GM21576 (cell line): ENCODE results near the gene C6orf89.
A peak's percentile ranks its signal among the peaks of the same experiment; 100 is the strongest.

Source experiments
- ATAC-seq: cut with Tn5 transposase; IDR thresholded peaks from one replicate; pipeline ENCODE4 v1.9.1; 2021; ENCODE audit warnings: mild to moderate bottlenecking, moderate library complexity; ENCODE audit not compliant: unreplicated experiment

C6orf89 gene

DNA sequence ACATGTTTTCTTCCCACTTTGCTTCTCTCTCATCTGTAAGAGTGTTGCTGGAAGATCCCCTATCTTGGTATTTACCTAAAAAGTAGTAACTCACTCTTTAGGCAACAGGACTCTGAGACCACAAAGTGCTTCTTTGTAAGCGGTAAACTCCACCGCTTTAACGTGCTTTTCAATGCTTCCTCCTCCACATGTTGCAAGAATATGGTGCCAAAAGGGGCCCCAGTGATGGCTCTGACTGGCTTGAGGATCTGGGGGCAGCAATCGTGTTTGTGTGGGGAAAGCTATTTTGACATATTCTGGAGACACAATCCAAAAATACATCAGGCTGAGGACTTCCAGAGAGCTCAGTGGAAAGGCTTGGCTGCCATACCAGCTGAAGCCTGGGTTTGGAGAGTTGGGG lies 34.1 kb upstream of the C6orf89 start:
- no peak for ATAC-seq

DNA sequence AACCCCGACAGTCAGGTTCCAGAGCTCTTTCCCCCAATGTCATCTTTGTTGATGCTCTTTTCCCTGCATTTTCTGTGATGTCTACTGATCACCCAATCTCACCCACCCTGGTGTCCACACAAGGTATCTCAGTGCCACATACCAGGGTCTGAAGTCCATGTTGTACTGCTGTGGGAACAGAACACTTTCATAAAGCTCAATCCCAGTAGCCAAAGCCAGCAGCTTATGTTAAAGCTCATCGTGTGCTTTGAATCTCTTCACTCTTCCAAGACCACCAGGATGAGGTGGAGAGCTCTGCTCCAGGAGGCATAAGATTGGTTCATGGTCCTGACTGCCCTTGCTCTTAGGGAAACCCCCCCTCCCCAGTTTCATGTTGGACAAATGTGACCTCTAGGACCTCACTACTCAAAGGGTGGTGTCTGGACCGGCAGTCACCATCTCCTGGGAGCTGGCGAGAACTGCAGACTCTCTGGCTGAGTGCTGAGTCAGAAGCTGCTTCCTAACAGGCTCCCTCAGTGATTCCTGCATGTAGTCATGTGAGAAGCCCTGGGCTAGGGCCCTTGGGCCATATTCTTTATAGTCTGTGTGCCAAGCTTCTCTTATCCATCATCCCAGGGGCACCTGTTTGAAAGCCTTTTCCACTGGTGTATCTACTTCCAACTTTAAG lies 33.1 kb upstream of the C6orf89 start:
- no peak for ATAC-seq

DNA sequence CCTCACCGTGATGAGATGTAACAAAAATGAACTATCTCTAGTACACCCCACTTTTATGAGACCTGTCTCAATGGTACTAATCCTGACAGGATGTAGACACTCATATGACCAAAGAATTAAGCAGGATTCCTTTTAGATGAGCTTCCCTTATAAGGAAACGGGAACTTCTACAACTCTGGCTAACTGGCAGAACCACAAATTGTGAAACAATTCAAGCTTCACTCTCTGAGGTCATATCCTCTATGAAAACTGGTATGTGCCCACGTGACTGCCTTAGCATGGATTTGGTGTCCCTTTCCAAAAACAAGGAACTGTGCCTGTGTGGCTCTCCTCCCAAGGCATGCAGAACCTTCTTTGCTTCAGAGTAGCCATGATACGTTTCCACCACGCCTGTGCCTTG lies 32.4 kb upstream of the C6orf89 start:
- ATAC-seq, result no peak

DNA sequence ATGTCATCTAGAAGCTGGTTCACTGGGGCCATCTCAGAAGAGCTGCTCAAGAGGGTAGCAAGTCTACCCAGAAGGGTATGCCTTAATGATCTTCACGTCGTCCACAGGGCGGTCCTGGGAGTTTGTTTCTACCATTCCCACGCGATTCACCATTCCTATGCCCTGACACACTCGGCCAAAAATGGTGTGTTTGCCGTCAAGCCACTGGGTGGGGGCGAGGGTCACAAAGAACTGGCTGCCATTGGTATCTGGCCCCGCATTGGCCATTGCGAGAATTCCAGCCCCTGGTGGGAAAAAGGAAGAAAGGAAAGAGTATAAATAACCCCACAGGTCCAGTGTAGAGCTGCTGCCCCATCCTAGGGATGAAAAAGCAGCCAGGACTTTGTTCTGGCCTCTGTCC lies 30.0 kb upstream of the C6orf89 start:
- no peak for ATAC-seq

DNA sequence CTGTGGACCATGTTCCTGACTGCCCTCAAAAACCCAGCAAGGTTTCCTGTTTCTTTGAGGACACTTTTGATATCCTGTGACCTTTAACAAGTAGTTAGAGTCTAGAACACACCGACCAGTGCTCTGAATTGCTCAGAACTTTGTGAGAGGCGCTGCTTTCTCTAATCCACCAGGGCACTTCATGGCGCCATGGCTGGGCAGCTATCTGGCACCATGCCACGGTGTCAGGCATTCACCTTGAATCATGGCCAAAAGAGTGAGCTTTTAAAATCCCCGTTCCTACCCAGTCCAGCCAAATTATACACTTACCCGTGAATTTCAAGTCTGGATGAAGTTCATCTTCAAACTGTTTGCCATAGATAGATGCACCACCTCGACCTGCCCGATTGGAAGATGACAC lies 29.5 kb upstream of the C6orf89 start:
- no peak for ATAC-seq

DNA sequence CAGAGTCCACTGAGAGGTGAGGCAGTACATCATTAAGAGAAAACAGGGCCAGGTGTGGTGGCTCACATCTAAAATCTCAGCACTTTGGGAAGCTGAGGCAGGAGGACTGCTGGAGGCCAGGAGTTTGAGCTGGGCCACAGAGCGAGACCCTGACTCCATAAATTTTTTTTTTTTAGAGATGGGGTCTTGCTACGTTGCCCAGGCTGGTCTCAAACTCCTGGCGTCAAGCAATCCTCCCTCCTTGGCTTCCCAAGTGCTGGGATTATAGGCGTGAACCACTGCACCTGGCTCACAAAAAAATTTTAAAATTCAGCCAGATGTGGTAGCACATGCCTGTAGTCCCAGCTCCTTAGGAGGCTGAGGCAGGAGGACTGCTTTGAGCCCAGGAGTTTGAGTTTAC lies 28.4 kb upstream of the C6orf89 start:
- no peak for ATAC-seq

DNA sequence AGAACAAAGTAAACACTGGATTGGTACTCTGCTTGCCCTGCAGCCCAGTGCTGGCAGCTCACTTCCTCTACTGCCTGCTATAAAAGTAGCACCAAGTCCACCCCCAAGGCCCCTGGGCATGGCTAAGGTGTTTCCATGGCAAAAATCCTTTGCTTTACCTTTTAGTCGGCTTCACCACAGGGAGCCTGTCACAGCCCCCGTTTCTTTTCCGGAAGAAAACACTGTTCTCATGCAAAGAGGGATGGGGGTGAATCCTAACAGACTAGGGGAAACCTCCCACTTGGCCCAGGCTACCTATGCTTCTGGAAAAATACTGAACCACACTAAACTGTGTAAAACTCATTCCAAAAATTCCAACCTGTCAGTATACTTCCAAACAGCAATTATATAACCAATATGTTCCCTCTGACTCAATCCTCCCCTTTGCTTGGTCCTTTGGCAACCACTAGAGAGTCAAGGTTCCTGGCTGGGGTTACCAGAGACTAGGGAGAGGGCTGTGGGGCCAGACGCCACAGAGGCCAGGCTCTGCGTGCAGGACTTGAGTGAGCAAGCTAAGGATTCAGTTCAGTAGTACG lies 27.3 kb upstream of the C6orf89 start:
- no peak for ATAC-seq

DNA sequence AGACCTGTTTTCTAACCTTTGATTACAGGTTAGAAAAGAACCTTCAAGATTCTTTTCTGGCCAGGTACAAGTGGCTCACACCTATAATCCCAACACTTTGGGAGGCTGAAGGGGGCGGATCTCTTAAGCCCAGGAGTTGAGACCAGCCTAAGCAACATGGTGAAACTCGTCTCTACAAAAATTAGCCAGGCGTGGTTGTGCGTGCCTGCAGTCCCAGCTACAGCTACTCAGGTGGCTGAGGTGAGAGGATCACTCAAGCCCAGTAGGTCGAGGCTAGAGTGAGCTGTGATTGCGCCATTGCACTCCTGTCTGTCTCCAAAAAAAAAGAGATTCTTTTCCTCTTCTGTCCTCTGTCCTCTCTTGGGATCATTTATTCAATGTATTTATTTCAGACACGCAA lies 25.6 kb upstream of the C6orf89 start:
- no peak for ATAC-seq

DNA sequence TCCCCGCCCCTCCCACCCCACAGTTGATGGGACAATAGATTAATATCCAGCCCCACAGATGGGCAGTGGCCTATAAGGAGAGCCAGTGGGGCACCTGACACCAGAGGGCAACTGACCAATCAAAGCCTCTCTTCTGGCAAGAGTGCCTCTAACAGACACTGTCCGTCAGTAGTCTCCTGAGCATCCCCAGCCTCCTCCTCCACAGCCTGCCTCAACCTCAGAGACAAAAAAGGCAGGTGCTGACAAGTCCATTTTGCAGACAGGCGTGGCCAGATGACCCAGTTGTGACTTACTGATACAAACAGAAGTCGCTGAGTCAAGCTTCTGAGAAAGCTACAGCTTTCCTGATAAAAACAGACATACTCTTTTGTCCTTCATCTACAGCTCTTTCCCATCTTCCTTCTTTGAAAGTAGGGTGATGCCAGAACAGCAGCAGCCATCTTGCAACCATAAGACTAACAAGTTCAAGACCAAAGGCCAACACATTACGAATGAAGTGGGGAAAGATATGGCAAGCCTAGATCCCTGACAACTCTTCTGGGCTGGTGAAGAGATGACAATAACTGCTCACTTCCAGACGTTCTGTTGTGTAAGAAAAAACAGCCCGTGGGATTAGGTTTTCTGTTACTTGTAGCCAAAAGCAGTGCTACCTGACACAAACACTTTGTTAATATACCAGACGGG lies 23.4 kb upstream of the C6orf89 start:
- no peak for ATAC-seq

DNA sequence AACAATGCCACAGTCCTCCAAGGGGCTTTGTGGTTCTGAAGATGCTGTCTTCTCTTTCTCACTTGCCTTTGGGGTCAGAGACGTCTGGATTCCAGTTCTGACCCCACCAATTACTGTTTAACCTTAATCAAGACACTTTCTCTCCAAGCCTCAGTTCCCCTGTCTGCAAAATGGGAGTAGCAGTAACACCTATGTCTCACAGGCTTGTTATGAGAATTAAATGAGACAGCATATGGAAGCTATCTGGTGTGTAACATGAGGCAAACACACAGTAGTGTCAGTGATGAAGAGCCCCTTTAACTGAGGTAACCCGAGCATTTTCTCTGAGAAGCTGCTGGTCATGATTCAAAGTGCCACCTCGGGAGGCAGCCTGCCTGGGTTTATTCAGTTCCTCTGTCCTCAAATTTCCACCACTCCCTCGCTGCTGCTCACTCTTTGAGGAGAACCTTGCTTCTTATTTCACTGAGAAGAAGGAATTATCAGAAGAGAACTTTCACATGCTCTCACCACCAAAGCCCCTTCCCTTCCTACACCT lies 22.8 kb upstream of the C6orf89 start:
- ATAC-seq, result no peak

DNA sequence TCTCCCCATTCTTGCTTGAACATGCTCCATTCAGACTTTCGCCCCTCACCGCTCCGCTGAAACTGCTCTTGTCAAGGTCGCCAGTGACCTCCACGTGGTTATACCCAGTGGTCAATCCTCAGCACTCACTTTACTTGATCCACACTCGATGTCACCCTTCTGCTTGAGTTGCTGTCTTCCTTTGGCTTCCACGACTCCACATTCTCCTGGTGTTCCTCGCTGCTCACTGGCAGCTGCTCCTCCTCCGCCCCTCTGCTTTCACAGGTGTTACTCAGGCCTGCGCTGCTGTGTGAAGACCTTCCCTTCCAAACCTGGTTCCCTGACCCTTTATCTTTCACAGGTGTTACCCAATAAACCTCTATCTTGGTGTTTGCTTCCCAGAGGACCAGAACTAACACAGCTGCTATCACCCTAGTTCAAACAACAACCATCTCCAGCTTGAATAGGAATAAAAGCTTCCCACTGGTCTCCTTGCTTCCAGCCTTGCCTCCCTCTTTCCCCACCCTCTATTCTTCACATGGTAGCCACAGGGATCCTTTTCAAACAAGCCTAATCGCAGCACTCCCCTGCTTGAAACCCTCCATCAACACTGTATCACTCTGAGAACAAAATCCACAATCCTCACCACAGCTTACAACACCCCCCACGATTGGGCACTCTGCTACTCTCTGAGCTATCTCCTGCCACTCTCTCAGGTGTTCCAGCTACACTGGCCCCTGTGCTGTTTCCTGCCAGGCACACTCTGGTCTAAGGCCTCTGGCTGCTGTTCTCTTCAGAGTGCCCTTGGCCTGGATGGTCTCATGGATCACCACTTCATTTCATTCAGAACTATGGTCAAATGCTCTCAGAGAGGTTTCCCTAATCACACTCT lies 21.8 kb upstream of the C6orf89 start:
- ATAC-seq, result no peak

DNA sequence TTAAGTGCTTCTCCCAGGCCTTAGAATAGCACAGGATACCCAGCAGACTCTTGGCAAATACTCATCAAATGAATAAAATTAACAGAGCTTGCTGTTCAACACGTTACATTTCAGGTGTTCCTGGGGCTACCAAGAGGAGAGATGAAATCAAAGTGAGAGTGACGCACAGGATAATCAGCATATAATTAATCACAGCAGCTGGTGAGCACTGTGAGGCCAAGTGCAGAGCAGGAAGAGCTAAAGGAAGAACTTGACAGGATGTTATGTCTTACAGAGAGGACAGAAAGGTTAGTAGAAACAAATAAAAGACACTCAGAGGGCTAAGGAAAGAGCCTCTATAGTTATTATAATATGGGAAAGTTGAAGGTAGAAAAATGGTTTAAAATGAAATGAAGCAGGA lies 19.9 kb upstream of the C6orf89 start:
- no peak for ATAC-seq

DNA sequence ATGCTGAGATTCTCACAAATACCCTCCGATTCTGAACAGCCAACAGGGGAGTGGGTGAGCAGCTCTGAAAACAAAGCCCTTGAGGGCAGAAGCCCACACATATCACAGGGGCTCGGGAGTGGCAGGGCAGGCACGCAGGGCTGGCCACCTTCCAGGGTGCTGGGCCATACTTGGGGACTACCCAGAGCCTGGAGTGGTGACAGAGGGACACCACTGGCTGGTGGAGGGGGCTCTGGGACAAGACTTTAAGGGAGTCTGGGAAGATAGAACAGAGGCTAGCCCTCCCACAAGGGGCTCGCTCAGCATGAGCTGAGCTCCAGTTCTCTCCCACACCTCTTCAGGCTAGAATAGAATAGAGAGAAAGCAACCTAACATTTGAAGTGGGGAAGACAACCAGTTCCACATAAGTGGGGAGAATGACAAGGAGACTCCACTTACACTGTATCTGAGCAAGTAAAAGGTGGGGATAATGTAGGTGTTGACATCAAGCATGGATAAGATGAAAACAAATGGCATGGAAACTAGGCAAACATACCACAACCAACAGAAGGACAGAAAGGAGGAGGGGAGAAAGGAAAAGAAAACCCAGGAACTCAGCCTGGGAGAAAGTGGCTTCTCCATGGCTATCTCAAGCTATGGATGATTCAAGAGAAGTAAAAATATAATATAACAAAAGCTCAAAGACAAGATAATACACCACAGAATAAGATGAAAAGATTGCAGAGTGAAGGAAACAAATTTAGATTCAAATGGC lies 18.1 kb upstream of the C6orf89 start:
- ATAC-seq, result no peak

DNA sequence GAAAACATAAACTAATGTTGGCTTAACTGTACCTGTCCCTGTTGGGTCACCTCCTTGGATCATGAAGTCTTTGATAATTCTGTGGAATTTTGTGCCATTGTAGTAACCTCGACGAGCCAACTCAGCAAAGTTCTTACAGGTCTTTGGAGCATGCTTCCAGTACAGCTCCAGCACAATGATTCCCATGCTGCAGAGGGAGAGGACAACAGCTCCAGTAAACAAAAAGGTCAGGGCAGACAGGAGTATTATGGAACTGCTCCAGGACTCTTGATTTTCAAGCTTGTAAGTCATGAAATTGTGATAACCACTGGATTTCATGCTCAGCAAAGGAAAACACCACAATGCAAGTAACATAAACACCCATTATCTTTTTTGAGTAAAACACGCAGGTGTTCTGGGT lies 14.1 kb upstream of the C6orf89 start:
- no peak for ATAC-seq

DNA sequence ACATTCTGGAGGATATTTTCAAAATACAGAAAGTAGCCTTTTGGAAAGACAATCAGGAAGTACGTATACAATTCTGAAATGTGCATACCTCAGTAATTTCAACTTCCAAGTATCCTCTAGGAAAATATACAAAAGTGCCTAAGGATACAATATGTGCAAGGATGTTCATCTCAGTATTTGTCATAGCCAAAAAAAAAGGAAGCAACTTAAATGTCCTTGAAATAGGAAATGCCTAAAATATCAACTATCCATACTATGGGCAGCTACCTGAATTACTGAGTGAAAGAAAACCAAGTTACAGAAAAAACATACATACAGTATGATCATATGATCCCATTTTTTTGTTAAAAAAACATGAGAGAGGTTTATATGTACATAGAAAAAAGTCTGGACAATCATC lies 12.6 kb upstream of the C6orf89 start:
- ATAC-seq, result no peak

DNA sequence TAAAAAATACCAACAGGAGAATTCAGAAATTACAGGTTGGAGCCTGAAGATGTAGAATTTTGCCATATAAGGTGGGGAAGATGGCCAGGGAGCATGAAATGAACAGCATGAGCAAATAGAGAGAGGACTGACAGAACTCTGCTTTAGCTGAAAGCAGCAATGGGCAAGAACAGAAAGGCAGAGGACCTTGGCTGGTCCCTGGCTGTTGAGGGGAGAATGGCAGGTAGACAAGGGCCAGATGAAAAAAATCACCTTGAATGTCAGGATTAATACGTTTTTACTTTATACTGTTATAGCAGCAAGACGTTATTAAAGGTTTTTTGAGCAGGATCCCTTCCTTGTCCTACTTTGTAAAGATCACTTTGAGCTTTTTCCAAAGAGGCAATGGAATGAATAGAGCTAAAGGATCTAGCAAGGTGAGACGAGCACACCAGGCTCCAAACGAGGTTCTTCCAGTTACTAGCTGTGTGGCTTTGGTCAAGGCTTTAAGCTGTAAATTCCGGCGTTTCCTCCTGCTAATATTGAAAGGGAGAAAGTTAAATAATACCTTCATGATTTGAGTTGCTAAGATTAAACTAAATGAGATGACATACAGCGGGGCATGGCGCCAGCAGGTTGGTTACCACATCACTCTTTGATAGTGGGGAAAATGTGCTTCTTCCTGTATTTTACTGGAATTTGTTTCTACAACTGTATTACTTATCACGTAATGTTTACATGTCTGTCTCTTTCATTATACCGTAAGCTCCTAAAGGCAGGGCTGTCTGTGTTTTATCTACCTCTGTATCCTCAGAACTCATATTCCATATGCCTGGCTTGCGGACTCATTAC lies 11.9 kb upstream of the C6orf89 start:
- no peak for ATAC-seq

DNA sequence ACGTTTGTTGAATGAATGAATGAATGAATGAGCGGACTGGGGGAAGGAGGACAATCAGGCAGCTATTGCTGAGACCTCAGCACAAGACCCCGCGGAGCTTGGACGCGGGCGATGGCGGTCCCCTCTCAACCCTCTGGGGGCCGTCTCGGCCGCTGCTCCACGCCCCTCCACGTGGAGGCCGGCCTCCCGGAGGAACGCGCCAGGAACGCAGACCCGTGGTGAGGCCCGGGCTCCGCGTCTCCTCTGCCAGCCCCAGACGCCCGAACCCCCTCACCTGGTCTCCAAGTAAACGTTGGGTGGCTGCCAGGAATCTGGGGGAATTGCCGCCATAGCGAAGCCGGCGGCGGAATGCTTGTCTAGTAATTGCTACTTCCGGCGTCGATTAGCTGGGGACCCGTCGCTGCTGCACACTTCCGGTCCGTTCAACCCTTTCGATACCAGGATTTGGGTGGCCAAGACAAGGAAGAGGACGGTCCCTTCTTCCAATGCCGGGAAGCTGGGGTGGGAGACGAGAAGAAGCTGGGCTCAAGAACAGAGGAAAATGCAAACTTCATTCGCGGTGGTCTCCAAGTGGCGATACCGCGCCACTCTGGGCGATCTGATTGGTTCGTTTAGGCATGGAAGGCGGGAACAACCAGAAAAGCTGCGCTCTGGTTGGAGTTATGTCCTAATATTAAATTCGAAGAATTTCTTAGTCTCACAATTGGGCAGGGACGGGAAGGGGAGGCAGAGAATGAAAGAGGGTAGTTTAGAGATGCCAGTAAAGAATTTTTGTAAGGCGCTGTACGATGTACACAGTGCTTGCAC lies 11.1 kb upstream of the C6orf89 start, which contains the start of gene PPIL1:
PPIL1 (minus strand) TSS at position 361 of the 807 bp plus-strand sequence; CDS start at position 330, 31 bp downstream.
- ATAC-seq, result peak; percentile 74

DNA sequence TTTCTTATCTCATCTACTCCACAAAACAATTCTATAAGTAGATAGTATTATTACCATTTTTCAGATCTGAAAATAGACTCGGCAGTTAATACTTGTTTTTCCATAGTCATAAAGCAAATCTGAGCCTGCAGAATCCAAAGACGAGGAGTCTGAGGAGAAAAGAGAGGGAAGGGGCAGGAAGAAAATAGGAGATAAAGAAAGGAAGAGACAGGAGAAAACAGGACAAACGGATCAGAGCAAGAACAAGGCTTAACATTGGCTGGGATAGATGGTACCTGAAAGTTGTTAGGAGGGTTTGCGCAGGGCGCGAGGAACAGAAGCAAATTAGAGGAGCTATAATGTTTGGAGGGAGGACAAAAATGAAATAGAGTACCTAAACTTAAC lies 10.5 kb upstream of the C6orf89 start:
- ATAC-seq, result no peak

DNA sequence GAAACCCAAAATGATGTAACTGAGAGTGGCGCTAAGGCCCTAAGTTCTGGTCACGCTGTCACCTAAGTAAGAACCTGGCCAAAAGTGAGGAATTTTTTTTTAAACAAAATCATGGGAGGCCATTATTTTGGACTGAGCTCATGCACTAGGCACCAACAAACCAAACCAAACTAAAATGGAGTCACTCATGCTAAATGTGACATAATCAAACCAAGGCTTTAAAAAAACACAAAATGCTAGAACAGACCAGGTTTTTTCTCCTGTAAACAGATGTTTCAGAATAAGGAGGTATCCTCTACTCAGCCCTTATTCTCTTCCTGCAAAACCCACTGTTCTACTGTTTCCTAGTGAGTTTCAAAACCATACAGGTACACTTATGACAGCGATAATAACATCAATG lies 1.1 kb upstream of the C6orf89 start:
- ATAC-seq, result no peak
